Esophagus muscularis mucosa (tissue), 4 donors: ENCODE results near the gene C19orf47. TPM values are rescaled to one million over a fixed set of nuclear protein-coding genes. Genes with fewer than 3 reads are reported as not detected.

Experiments
- DNase-seq: peaks from one replicate; pipeline ENCODE4 v3.0.0-alpha.2; 2017; ENCODE audit errors: extremely low spot score
- H3K27ac ChIP-seq, 4 donors: fragments of 200-600 bp; sonication (generic); replicated peaks in 1 of 4; 1 replicate in 3 of 4; 2 replicates in 1 of 4; pipeline ENCODE4 v1.5.1; 2016 to 2019; ENCODE audit warnings: mild to moderate bottlenecking in 1 of 4
- H3K27me3 ChIP-seq, 4 donors: fragments of 200-600 bp; sonication (generic); one replicate each; pipeline versions ENCODE4 v1.5.1 to v1.6.0; 2016 to 2019
- H3K36me3 ChIP-seq, 4 donors: fragments of 200-600 bp; sonication (generic); one replicate each; pipeline ENCODE4 v1.5.1; 2016 to 2019
- H3K4me1 ChIP-seq, 4 donors: fragments of 200-600 bp; sonication (generic); one replicate each; pipeline ENCODE4 v1.5.1; 2016 to 2019
- H3K4me3 ChIP-seq, 4 donors: fragments of 200-600 bp; sonication (generic); 1 replicate in 2 of 4; 2 replicates in 2 of 4; pipeline ENCODE4 v1.5.1; 2016 to 2019; ENCODE audit warnings: mild to moderate bottlenecking in 4 of 4, moderate library complexity in 1 of 4
- H3K9me3 ChIP-seq, 4 donors: fragments of 200-600 bp; sonication (generic); 1 replicate in 3 of 4; 2 replicates in 1 of 4; pipeline ENCODE4 v1.5.1; 2016 to 2019
- EP300 ChIP-seq: sonication (generic); formaldehyde crosslinking; IDR thresholded peaks from one replicate; pipeline ENCODE4 v1.6.1; 2017; ENCODE audit warnings: antibody characterized with exemption
- POLR2A ChIP-seq: fragments of 450-650 bp; IDR thresholded peaks from one replicate; pipeline ENCODE4 v1.6.1; 2017; ENCODE audit warnings: antibody characterized with exemption, moderate library complexity, mild to moderate bottlenecking, low read depth
- POLR2AphosphoS5 ChIP-seq, 2 donors: sonication (generic); formaldehyde crosslinking; IDR thresholded peaks; one replicate each; pipeline ENCODE4 v1.6.1; 2017; ENCODE audit warnings: antibody characterized with exemption in 2 of 2
- WGBS: methylation state at CpG from one replicate; pipeline ENCODE4 v1.1.5; 2018; 5-methylcytosine and 5-hydroxymethylcytosine counted together
- intact Hi-C: fragments of 100-400 bp; cut with DNase I; formaldehyde crosslinking; loops from one replicate; pipeline ENCODE4 v1.15.1; 2023
- total RNA-seq, 4 donors: library from RNA; depleted of rRNA; stranded (reverse); fragments of >200 nt; gene quantifications; one replicate each; pipeline versions ENCODE4 v1.1.0 to v1.2.1, GENCODE V29; 2016
- TF ChIP-seq, protein P1 (sequence below), 3 experiments: fragments of 200-600 bp in 2 of 3; fragments of 450-650 bp in 1 of 3; sonication (generic) in 2 of 3; IDR thresholded peaks; one replicate each; pipeline ENCODE4 v1.5.1; 2017 to 2019; ENCODE audit warnings: antibody characterized with exemption in 3 of 3, mild to moderate bottlenecking in 2 of 3, moderate library complexity in 1 of 3

The C19orf47 gene
- total RNA-seq, 4 donors from 2014 or later: 17.9 to 42.6 (median 26.8) TPM

DNA sequence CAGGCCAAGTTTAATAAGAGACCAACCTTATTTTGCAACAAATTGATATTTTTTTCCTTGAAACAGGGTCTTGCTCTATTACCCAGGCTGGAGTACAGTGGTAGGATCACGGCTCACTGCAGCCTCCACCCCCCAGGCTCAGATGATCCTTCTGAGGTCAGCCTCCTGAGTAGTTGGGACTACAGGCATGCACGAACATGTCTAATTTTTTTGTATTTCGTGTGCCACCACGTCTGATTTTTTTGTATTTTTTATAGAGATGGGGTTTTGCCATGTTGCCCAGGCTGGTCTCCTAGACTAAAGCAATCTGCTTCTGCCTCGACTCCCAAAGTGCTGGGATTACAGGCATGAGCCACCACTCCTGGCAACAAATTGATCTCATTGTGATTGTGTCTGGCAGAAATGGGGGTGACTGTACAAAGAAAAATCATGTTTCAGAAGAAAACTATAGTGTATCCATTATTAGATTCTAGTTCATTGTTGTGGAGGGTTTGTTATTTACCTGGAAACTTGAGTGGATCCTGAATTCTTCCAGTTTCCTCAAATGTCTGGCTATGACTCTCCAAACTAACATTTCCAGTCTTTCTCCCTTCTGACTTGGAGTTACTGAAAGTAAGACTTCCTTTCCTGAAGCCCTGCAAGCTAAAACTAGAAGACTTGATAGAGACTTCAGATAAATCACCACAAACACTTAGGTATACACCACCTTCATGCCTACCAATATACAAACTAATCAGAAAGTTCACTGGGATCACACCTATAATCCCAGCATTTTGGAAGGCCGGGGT is 45.8 kb downstream of the C19orf47 start:
- DNase-seq: no peak
- H3K27ac ChIP-seq: no peak overlapping the region
- H3K9me3 ChIP-seq: no peaks in the 10 kb centered on the region
- intact Hi-C loops: loop anchor here (10.0 kb wide), 1 partner anchor 332 kb away; no protein-coding TSS in a partner anchor
- no peak overlapping the region for H3K4me3 ChIP-seq
- TF ChIP-seq EP300 (no peak), POLR2A (no peak), POLR2AphosphoS5 (IDR thresholded peaks at IDR 0.05) (no peak)
- TF ChIP-seq, protein P1, sequence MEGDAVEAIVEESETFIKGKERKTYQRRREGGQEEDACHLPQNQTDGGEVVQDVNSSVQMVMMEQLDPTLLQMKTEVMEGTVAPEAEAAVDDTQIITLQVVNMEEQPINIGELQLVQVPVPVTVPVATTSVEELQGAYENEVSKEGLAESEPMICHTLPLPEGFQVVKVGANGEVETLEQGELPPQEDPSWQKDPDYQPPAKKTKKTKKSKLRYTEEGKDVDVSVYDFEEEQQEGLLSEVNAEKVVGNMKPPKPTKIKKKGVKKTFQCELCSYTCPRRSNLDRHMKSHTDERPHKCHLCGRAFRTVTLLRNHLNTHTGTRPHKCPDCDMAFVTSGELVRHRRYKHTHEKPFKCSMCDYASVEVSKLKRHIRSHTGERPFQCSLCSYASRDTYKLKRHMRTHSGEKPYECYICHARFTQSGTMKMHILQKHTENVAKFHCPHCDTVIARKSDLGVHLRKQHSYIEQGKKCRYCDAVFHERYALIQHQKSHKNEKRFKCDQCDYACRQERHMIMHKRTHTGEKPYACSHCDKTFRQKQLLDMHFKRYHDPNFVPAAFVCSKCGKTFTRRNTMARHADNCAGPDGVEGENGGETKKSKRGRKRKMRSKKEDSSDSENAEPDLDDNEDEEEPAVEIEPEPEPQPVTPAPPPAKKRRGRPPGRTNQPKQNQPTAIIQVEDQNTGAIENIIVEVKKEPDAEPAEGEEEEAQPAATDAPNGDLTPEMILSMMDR (IDR thresholded peaks at IDR 0.05): no peak
- H3K4me1 ChIP-seq: peaks cover 0 to 10% (median 0%) of the 10 kb centered on the region in 4 donors
- H3K27me3 ChIP-seq: no peaks in the 10 kb centered on the region
- 87% methylated on average over 5 of the region's 6 CpGs for WGBS
- H3K36me3 ChIP-seq: no peaks in the 10 kb centered on the region

- Histone ChIP-seq H3K4me3 (no peak overlapping the region), H3K27me3 (no peaks in the 10 kb centered on the region), H3K27ac (no peak overlapping the region), H3K4me1 (peaks cover 0 to 10% (median 0%) of the 10 kb centered on the region in 4 donors), H3K9me3 (no peaks in the 10 kb centered on the region), H3K36me3 (no peaks in the 10 kb centered on the region)
- TF ChIP-seq POLR2A (no peak), POLR2AphosphoS5 (IDR thresholded peaks at IDR 0.05) (no peak), EP300 (no peak)
- TF ChIP-seq, protein P1 (IDR thresholded peaks at IDR 0.05): no peak
- DNase-seq: no peak
- 91% methylated on average over 4 of the region's 4 CpGs for WGBS
- intact Hi-C loops: loop anchor here (10.0 kb wide), 1 partner anchor 334 kb away; no protein-coding TSS in a partner anchor
These were observed 47.5 kb downstream of the C19orf47 start for GRCh38 chr19:40300668-40301067.

- H3K4me1 ChIP-seq: no peaks in the 10 kb centered on the region
- TF ChIP-seq, protein P1 (IDR thresholded peaks at IDR 0.05): no peak
- TF ChIP-seq POLR2AphosphoS5 (IDR thresholded peaks at IDR 0.05) (no peak), POLR2A (no peak), EP300 (no peak)
- intact Hi-C loops: no loop called here
- no peak overlapping the region for H3K27ac ChIP-seq
- DNase-seq: no peak
- no peak overlapping the region for H3K4me3 ChIP-seq
- WGBS: 58% methylated on average over 3 of the region's 3 CpGs
- H3K36me3 ChIP-seq: no peaks in the 10 kb centered on the region
- no peaks in the 10 kb centered on the region for H3K27me3 ChIP-seq
- no peaks in the 10 kb centered on the region for H3K9me3 ChIP-seq
These were observed 50.2 kb downstream of the C19orf47 start for GRCh38 chr19:40298026-40298425.

DNA sequence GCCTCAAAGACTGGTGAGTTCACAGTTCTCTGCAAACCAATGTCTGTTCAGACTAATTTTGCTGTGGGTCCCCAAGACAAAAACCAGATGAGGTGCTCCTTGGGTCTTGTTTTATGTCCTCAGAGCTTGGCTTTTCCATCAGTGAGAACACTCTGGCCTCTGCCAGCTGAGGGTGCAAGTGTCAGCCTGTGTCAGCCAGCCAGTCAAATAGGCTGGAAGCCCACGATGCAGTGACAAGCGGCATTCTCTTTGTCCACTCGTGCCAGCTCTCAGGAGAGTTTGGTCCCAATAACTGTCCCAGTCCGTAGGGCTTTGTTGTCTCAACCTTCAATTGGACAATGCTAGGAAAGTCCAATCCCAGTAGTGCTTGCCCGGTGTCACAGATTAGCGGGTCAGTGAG is 53.6 kb downstream of the C19orf47 start:
- H3K4me1 ChIP-seq: no peaks in the 10 kb centered on the region
- H3K27me3 ChIP-seq: no peaks in the 10 kb centered on the region
- TF ChIP-seq POLR2A (no peak), EP300 (no peak), POLR2AphosphoS5 (IDR thresholded peaks at IDR 0.05) (no peak)
- TF ChIP-seq, protein P1 (IDR thresholded peaks at IDR 0.05): no peak
- no peak for DNase-seq
- no peak overlapping the region for H3K4me3 ChIP-seq
- intact Hi-C loops: no loop called here
- no peaks in the 10 kb centered on the region for H3K9me3 ChIP-seq
- WGBS: 95% methylated on average over 4 of the region's 6 CpGs
- no peak overlapping the region for H3K27ac ChIP-seq
- H3K36me3 ChIP-seq: no peaks in the 10 kb centered on the region
